ENCODE measurements around the gene CBLB.

Gene CBLB

DNA sequence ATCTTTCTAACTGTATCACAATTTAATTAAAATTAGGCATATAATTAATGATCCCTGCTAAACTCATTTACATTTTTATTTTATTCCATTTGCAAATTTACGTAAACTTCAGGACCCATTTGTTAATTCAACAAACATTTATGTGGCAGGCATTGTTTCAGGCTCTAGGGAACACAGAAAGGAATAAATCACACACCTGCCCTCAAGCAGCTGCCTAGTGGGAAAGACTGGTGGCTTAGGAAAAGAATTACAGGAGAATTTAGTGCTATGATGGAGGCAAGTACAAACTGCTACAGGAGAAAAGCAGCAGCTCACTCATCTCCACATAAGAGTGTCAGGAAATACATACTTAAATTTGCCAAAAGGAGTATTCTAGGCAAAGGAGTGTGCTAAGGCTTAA is 11.2 kb downstream of the CBLB start:
- DNase-seq (ENCODE audit: low read depth): no peak
- TF ChIP-seq, protein P1, sequence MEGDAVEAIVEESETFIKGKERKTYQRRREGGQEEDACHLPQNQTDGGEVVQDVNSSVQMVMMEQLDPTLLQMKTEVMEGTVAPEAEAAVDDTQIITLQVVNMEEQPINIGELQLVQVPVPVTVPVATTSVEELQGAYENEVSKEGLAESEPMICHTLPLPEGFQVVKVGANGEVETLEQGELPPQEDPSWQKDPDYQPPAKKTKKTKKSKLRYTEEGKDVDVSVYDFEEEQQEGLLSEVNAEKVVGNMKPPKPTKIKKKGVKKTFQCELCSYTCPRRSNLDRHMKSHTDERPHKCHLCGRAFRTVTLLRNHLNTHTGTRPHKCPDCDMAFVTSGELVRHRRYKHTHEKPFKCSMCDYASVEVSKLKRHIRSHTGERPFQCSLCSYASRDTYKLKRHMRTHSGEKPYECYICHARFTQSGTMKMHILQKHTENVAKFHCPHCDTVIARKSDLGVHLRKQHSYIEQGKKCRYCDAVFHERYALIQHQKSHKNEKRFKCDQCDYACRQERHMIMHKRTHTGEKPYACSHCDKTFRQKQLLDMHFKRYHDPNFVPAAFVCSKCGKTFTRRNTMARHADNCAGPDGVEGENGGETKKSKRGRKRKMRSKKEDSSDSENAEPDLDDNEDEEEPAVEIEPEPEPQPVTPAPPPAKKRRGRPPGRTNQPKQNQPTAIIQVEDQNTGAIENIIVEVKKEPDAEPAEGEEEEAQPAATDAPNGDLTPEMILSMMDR (IDR thresholded peaks at IDR 0.05; ENCODE audit: low read depth, low read length, missing control alignments): no peak
- H3K4me3 ChIP-seq (ENCODE audit: low read depth, low read length): no peak overlapping the region

DNA sequence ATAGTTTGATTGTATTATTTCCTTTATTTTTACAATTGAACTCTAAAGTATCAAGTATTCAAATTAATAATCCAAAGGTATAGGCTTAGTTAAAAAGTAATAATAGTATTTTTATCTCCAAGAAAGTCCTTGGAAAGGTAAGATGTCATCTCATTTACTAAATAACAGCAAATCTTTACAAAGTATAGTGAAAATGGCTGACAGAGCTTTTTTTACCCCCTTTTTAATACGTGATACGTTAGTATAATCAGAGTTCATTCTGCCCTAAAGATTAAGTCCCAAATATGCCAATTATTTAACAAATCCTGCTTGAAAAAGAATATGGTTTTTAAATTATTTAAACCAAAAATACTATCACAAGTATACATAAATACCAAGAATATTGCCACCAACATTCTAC is 12.2 kb downstream of the CBLB start:
- TF ChIP-seq, protein P1 (IDR thresholded peaks at IDR 0.05; ENCODE audit: low read depth, low read length, missing control alignments): no peak
- no peak overlapping the region for H3K4me3 ChIP-seq (ENCODE audit: low read depth, low read length)
- DNase-seq (ENCODE audit: low read depth): no peak

DNA sequence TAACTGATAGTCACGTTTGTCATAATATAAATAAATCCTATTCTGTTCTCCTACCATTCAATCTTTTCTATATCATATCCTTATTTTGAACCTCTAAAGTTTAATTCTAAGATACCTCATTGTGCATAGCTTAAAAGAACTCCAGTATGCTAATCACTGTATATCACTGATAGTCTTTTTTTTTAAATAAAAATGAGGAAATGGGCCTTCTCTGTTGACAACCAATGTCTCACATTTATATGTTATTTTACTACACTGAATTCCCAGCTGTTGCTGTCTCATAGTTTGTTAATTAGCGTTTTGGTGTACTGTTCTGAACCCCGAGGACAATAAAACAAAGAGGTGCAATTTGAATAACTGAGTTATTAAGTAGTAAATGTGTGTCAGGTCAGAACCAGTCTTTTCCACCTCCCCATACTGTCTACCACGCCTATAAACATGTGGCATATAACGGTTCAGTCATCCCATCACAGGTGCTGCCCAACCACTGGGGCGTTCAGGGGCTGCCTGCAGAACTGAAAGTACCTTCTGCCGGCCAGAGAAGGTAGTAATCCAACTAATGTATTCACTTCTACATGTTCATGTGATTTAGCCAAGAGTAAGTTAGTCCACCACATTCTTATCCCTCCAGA is 14.9 kb downstream of the CBLB start:
- peak; percentile 54 for DNase-seq (ENCODE audit: low read depth)
- no peak overlapping the region for H3K4me3 ChIP-seq (ENCODE audit: low read depth, low read length)
- TF ChIP-seq, protein P1 (IDR thresholded peaks at IDR 0.05; ENCODE audit: low read depth, low read length, missing control alignments): no peak

DNA sequence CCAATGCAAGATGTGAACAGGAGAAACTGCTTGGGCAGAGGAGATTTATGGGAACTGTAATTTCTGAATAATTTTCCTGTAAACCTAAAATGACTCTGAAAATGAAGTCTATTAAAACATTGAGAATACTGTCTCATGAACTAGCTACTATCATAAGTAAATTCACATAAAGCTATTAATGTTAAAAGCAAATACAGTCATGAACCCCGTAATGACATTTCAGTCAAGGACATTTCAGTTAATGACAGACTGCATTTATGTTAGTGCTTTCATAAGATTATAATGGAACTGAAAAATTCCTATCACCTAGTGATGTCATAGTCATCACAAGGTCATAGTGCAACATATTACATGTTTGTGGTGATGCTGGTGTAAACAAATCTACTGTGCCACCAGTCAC is 17.2 kb downstream of the CBLB start:
- no peak for DNase-seq (ENCODE audit: low read depth)
- no peak overlapping the region for H3K4me3 ChIP-seq (ENCODE audit: low read depth, low read length)
- TF ChIP-seq, protein P1 (IDR thresholded peaks at IDR 0.05; ENCODE audit: low read depth, low read length, missing control alignments): no peak

DNA sequence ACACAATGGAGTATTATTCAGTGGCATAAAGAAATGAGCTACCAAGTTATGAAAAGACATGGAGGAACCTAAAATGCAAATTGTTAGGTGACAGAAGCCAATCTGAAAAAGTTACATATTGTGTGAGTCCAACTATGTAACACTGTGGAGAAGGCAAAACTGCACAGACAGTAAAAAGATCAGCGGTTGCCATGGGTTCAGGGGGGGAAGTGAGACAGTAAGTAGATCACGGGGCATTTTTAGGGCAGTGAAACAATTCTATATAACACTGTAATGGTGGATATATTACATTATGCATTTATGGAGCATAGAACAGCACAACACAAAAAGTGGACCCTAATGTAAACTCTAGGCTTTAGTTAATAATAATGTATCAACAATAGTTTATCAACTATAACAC is 17.6 kb downstream of the CBLB start:
- DNase-seq (ENCODE audit: low read depth): no peak
- TF ChIP-seq, protein P1 (IDR thresholded peaks at IDR 0.05; ENCODE audit: low read depth, low read length, missing control alignments): no peak
- no peak overlapping the region for H3K4me3 ChIP-seq (ENCODE audit: low read depth, low read length)

DNA sequence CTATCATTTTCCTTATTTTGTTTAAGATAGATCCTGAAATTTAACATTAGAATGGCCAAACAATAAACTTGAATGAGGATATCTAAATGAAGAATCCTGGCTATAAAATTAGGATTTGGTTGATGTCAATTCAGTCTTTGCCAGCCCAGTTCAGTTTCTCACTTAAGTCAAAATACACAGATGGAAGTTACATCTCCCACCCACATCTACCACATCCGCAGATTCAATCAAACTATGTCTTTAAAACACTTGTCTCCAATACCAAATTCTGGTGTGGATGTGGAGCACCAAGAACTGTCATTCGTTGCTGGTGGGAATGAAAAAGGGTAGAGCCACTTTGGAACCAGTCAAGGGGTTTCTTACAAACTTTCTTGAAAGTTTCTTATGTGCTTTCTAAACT is 18.2 kb downstream of the CBLB start:
- no peak overlapping the region for H3K4me3 ChIP-seq (ENCODE audit: low read depth, low read length)
- TF ChIP-seq, protein P1 (IDR thresholded peaks at IDR 0.05; ENCODE audit: low read depth, low read length, missing control alignments): no peak
- no peak for DNase-seq (ENCODE audit: low read depth)

DNA sequence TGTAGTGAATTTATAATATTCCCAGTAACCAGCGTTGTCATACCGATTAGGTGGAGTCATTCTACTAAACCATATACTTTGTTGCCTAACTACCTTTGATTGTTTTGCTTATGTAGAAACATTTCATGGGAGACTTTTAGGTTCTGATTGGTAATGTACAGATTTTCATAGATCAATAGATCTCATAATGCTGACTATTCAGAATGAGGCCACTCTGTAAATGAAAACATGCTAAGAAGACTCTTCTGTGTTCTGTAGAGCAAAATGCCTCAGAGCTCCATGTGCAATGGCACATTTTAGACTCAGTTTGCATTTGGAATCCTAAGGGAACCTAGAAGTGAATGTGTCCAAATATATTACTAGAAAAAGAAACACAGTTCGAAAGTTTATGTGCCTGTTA is 20.0 kb downstream of the CBLB start:
- DNase-seq (ENCODE audit: low read depth): no peak
- H3K4me3 ChIP-seq (ENCODE audit: low read depth, low read length): no peak overlapping the region
- TF ChIP-seq, protein P1 (IDR thresholded peaks at IDR 0.05; ENCODE audit: low read depth, low read length, missing control alignments): no peak

Data from GM12864 (cell line).